Upper lobe of left lung (tissue), 6 donors: ENCODE data around the gene SDHA. TPM values are rescaled to one million over a fixed set of nuclear protein-coding genes. Genes with fewer than 3 reads are reported as not detected.
A peak's percentile ranks its signal among the peaks of the same experiment; 100 is the strongest.
"Not testable (repeated sequence)": the region's sequence is repeated elsewhere in the genome, so short reads cannot be mapped to it uniquely, and the experiment has no call there.

Experiments used
- ATAC-seq, 2 donors: fragments of 200-7000 bp; cut with Tn5 transposase; one replicate each; pipeline ENCODE4 v1.9.1; 2022; ENCODE audit warnings: mild to moderate bottlenecking in 2 of 2, moderate library complexity in 2 of 2; ENCODE audit not compliant: low FRiP score in 2 of 2
- DNase-seq, 2 donors: peaks; one replicate each; pipeline ENCODE4 v3.0.0-alpha.2; 2019 to 2020
- H3K27ac ChIP-seq, 4 donors: fragments of 200-600 bp; sonication (generic); one replicate each; pipeline ENCODE4 v1.5.1; 2016 to 2019
- H3K27me3 ChIP-seq, 4 donors: fragments of 200-600 bp; sonication (generic); one replicate each; pipeline ENCODE4 v1.5.1; 2017 to 2019
- H3K36me3 ChIP-seq, 4 donors: fragments of 200-600 bp; sonication (generic); one replicate each; pipeline ENCODE4 v1.5.1; 2016 to 2019
- H3K4me1 ChIP-seq, 4 donors: fragments of 200-600 bp; sonication (generic); one replicate each; pipeline ENCODE4 v1.5.1; 2018 to 2019
- H3K4me3 ChIP-seq, 4 donors: fragments of 200-600 bp; sonication (generic); one replicate each; pipeline ENCODE4 v1.5.1; 2017 to 2019; ENCODE audit warnings: mild to moderate bottlenecking in 2 of 4, moderate library complexity in 1 of 4
- H3K9me3 ChIP-seq, 4 donors: fragments of 200-600 bp; sonication (generic); one replicate each; pipeline ENCODE4 v1.5.1; 2018 to 2019
- EP300 ChIP-seq, 4 donors: sonication (generic); formaldehyde crosslinking; IDR thresholded peaks; one replicate each; pipeline ENCODE4 v1.5.1; 2017; ENCODE audit warnings: antibody characterized with exemption in 4 of 4, control low read depth in 2 of 4
- POLR2A ChIP-seq, 4 donors: fragments of 450-650 bp; IDR thresholded peaks; one replicate each; pipeline ENCODE4 v1.5.1; 2016 to 2017; ENCODE audit warnings: antibody characterized with exemption in 4 of 4, mild to moderate bottlenecking in 2 of 4
- POLR2AphosphoS5 ChIP-seq, 2 donors: sonication (generic); formaldehyde crosslinking; IDR thresholded peaks; one replicate each; pipeline ENCODE4 v1.5.1; 2017; ENCODE audit warnings: antibody characterized with exemption in 2 of 2
- WGBS, 2 donors: methylation state at CpG; one replicate each; pipeline ENCODE4 v1.1.5; 2017 to 2018; 5-methylcytosine and 5-hydroxymethylcytosine counted together
- total RNA-seq, 6 donors: library from RNA; depleted of rRNA in 4 of 6; stranded (reverse); fragments of >200 nt in 4 of 6; gene quantifications; one replicate each; pipeline versions ENCODE4 v1.1.0 to v1.2.1, GENCODE V29; 2016 to 2021
- TF ChIP-seq, protein P1 (sequence below), 6 experiments: fragments of 450-650 bp in 4 of 6; fragments of 200-600 bp in 2 of 6; sonication (generic) in 2 of 6; IDR thresholded peaks; one replicate each; pipeline ENCODE4 v1.5.1; 2016 to 2019; ENCODE audit warnings: antibody characterized with exemption in 6 of 6
- donor health status: DM: no; HTN: no; CAD: no; lungs with moderate emphysema.
- donor health status: DM: no; HTN: yes; CAD: no; lungs with severe emphysema.

SDHA gene
- total RNA-seq, 6 donors from 2014 or later = 64.0 to 123 (median 95.1) TPM

DNA sequence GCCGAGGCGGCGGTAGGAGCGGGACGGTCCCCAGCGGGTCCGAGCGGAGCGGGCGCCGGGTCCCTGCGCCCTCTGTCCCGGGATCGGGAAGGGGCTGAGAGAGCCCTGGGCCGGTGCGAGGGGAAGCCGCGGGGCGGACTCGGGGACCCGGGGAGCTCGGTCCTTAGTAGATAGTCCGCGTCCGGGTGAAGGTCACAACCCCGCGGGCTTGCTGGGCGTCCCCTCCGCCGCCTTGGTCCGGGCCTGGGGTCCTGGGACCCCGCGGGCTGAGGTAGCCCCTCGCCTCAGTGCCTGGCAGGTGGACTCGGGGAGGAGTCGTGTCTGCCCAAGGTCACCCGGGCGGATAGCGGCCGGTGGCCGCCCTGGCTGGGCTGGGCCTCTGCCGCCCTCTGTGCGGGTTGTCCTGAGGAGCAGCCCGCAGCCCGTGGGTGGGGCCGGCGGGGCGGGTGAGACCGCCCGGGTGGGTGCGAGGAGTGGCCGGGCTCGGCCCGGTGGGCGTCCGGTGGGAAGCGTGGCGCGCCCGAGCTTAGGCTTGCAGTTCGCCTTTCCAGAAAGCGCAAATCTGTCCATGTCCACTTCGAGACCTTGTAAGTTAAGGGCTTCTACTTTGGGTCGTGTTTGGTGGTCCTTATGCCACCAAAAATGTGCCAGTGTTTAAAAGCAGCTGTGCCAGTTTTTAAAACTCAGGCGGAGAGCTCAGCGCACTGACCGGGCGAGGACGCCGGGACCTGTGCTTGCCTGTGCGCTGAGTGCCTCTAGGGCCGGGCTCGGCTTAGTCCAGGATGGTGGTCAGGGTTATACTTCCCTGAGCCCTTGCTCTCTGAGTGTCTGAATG lies 554 bp downstream of the SDHA start:
- Histone ChIP-seq H3K4me1 (peaks cover 12 to 43% (median 27%) of the 10 kb centered on the region in 4 donors), H3K36me3 (peaks cover 0 to 4% (median under 1%) of the 10 kb centered on the region in 4 donors), H3K9me3 (no peaks in the 10 kb centered on the region), H3K4me3 (peak overlapping the region; percentile 84 to 99 (median 93)), H3K27me3 (no peaks in the 10 kb centered on the region), H3K27ac (peak overlapping the region; percentile 92 to 97 (median 94))
- TF ChIP-seq EP300 (IDR thresholded peaks at IDR 0.05) = no peak
- no peak for TF ChIP-seq POLR2A (IDR thresholded peaks at IDR 0.05)
- TF ChIP-seq, protein P1, sequence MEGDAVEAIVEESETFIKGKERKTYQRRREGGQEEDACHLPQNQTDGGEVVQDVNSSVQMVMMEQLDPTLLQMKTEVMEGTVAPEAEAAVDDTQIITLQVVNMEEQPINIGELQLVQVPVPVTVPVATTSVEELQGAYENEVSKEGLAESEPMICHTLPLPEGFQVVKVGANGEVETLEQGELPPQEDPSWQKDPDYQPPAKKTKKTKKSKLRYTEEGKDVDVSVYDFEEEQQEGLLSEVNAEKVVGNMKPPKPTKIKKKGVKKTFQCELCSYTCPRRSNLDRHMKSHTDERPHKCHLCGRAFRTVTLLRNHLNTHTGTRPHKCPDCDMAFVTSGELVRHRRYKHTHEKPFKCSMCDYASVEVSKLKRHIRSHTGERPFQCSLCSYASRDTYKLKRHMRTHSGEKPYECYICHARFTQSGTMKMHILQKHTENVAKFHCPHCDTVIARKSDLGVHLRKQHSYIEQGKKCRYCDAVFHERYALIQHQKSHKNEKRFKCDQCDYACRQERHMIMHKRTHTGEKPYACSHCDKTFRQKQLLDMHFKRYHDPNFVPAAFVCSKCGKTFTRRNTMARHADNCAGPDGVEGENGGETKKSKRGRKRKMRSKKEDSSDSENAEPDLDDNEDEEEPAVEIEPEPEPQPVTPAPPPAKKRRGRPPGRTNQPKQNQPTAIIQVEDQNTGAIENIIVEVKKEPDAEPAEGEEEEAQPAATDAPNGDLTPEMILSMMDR (IDR thresholded peaks at IDR 0.05) = no peak
- 0 to 1% methylated on average over 22 to 36 of the region's 73 CpGs for WGBS, 2 donors
- ATAC-seq (peak; percentile 75 to 80), DNase-seq (peak; percentile 59 to 91)

GRCh38 chr5:219460-219863 lies 1.3 kb downstream of the SDHA start:
- ATAC-seq (no peak), DNase-seq (no peak)
- peak overlapping the region; percentile 84 to 99 (median 93) for H3K4me3 ChIP-seq
- H3K27me3 ChIP-seq = no peaks in the 10 kb centered on the region
- H3K4me1 ChIP-seq = peaks cover 12 to 43% (median 27%) of the 10 kb centered on the region in 4 donors
- H3K9me3 ChIP-seq = no peaks in the 10 kb centered on the region
- 17 to 21% methylated on average over 9 of the region's 9 CpGs for WGBS, 2 donors
- TF ChIP-seq EP300 (IDR thresholded peaks at IDR 0.05) = no peak
- TF ChIP-seq, protein P1 (IDR thresholded peaks at IDR 0.05) = no peak
- TF ChIP-seq POLR2A (IDR thresholded peaks at IDR 0.05) = no peak
- no peak for TF ChIP-seq POLR2AphosphoS5 (IDR thresholded peaks at IDR 0.05)
- peaks cover 0 to 8% (median 6%) of the 10 kb centered on the region in 4 donors for H3K36me3 ChIP-seq
- peak overlapping the region; percentile 92 to 97 (median 94) for H3K27ac ChIP-seq

GRCh38 chr5:219991-220390 lies 1.9 kb downstream of the SDHA start:
- ATAC-seq (no peak), DNase-seq (no peak)
- Histone ChIP-seq H3K9me3 (no peaks in the 10 kb centered on the region), H3K4me1 (peaks cover 12 to 43% (median 27%) of the 10 kb centered on the region in 4 donors), H3K36me3 (peaks cover under 1 to 13% (median 11%) of the 10 kb centered on the region in 4 donors), H3K27ac (peak overlapping the region; percentile 26 to 97 (median 93)), H3K27me3 (no peaks in the 10 kb centered on the region), H3K4me3 (peak overlapping the region in 3 of 4 donors; percentile 84 to 99 (median 98))
- WGBS, 2 donors = 16 to 25% methylated on average over 4 of the region's 4 CpGs
- TF ChIP-seq POLR2A (IDR thresholded peaks at IDR 0.05) (no peak), EP300 (IDR thresholded peaks at IDR 0.05) (no peak), POLR2AphosphoS5 (IDR thresholded peaks at IDR 0.05) (no peak)
- TF ChIP-seq, protein P1 (IDR thresholded peaks at IDR 0.05) = no peak

DNA sequence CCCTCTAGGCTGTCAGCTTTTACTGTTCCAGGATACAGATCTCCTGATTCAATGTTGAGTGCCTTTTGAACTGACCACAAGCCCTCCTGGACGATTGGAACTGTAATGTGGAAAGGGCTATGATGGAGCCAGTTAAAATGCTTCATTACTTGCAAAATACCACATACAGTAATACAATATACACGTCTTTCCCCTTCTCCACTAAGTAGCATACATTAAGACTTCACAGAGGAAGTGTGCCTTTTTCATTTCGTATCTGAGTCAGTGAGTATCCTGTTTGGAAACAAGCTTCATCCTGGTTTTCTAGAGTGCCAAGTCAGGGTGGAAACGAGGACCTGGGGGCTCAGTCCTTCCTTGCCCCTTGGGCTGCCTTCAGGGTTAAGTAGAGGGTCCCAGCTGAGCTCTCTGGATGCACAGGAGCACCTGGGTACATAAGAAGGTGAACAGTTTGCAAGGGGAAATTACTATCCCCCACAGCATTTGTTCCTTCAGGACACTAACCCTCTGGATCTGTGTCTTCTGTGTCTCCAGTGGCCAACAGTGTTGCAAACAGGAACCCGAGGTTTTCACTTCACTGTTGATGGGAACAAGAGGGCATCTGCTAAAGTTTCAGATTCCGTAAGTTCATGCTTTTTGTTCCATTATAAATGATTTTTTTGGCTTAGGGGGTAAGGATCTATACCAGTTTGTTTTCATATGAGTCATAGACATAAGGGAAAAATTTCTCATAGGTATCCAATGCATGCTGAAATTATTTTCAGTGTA lies 5.0 kb downstream of the SDHA start:
- Histone ChIP-seq H3K27ac (peak overlapping the region in 2 of 4 donors; percentile 1 to 37), H3K36me3 (peaks cover 22 to 45% (median 41%) of the 10 kb centered on the region in 4 donors), H3K4me1 (peaks cover 12 to 38% (median 24%) of the 10 kb centered on the region in 4 donors)
- H3K4me3 ChIP-seq, DNase-seq, ATAC-seq, H3K27me3 ChIP-seq, H3K9me3 ChIP-seq: not testable (repeated sequence)
- WGBS, 2 donors = 39 to 46% methylated on average over 6 of the region's 6 CpGs

- Histone ChIP-seq H3K36me3 (peaks cover 29 to 51% (median 48%) of the 10 kb centered on the region in 4 donors), H3K27me3 (no peaks in the 10 kb centered on the region), H3K9me3 (no peaks in the 10 kb centered on the region), H3K4me1 (peaks cover 12 to 38% (median 24%) of the 10 kb centered on the region in 4 donors), H3K27ac (no peak overlapping the region), H3K4me3 (no peak overlapping the region)
- DNase-seq (no peak), ATAC-seq (no peak)
- WGBS, 2 donors = 81 to 89% methylated on average over 6 of the region's 6 CpGs
- TF ChIP-seq POLR2AphosphoS5 (IDR thresholded peaks at IDR 0.05) = no peak
- TF ChIP-seq, protein P1 (IDR thresholded peaks at IDR 0.05) = no peak
- no peak for TF ChIP-seq EP300 (IDR thresholded peaks at IDR 0.05)
- no peak for TF ChIP-seq POLR2A (IDR thresholded peaks at IDR 0.05)
Observed at GRCh38 chr5:223791-224190, 5.7 kb downstream of the SDHA start.
